ENCODE measurements around the gene A4GALT.

The A4GALT gene

GRCh38 chr22:42725606-42726355 is 5.1 kb upstream of the A4GALT start:
- H4K20me1 ChIP-seq (ENCODE audit: insufficient read depth, low read length, poor library complexity, severe bottlenecking), result no peaks in the 10 kb centered on the region
- no peaks in the 10 kb centered on the region for H3K79me2 ChIP-seq (ENCODE audit: insufficient read depth, low read length)
- no peak overlapping the region for H3K4me2 ChIP-seq (ENCODE audit: low read depth, low read length, poor library complexity, severe bottlenecking)
- H2AFZ ChIP-seq (ENCODE audit: low read length), result no peak overlapping the region
- TF ChIP-seq CTCF (conservative IDR thresholded peaks at IDR 0.05; ENCODE audit: low read length), result no peak
- H3K9me2 ChIP-seq (replicated peaks; ENCODE audit: low read depth, low read length), result no peaks in the 10 kb centered on the region
- H3K4me1 ChIP-seq (ENCODE audit: insufficient read depth, low read length, poor library complexity, severe bottlenecking), result no peaks in the 10 kb centered on the region
- no peaks in the 10 kb centered on the region for H3F3A ChIP-seq (ENCODE audit: low read depth)
- H3K27me3 ChIP-seq (ENCODE audit: insufficient read depth, low read length, poor library complexity, severe bottlenecking), result no peaks in the 10 kb centered on the region
- no peak overlapping the region for H3K9ac ChIP-seq (ENCODE audit: low read depth, low read length, poor library complexity, severe bottlenecking)
- H3K9me3 ChIP-seq (ENCODE audit: insufficient read depth, low read depth, low read length), result no peaks in the 10 kb centered on the region
- no peaks in the 10 kb centered on the region for H3K36me3 ChIP-seq (ENCODE audit: insufficient read depth, low read length)
- H3K4me3 ChIP-seq (ENCODE audit: low read length, poor library complexity, severe bottlenecking), result no peak overlapping the region

- TF ChIP-seq CTCF (conservative IDR thresholded peaks at IDR 0.05; ENCODE audit: low read length), result no peak
- TF ChIP-seq EZH2phosphoT487 (IDR thresholded peaks at IDR 0.05; ENCODE audit: borderline replicate concordance), result no peak
- Histone ChIP-seq H3F3A (ENCODE audit: low read depth) (no peaks in the 10 kb centered on the region), H3K36me3 (ENCODE audit: insufficient read depth, low read length) (no peaks in the 10 kb centered on the region), H3K27me3 (ENCODE audit: insufficient read depth, low read length, poor library complexity, severe bottlenecking) (no peaks in the 10 kb centered on the region), H3K9ac (ENCODE audit: low read depth, low read length, poor library complexity, severe bottlenecking) (no peak overlapping the region), H2AFZ (ENCODE audit: low read length) (no peak overlapping the region), H3K79me2 (ENCODE audit: insufficient read depth, low read length) (no peaks in the 10 kb centered on the region), H3K9me3 (ENCODE audit: insufficient read depth, low read depth, low read length) (no peaks in the 10 kb centered on the region), H4K20me1 (ENCODE audit: insufficient read depth, low read length, poor library complexity, severe bottlenecking) (no peaks in the 10 kb centered on the region), H3K4me2 (ENCODE audit: low read depth, low read length, poor library complexity, severe bottlenecking) (no peak overlapping the region), H3K4me1 (ENCODE audit: insufficient read depth, low read length, poor library complexity, severe bottlenecking) (no peaks in the 10 kb centered on the region), H3K4me3 (ENCODE audit: low read length, poor library complexity, severe bottlenecking) (no peak overlapping the region), H3K9me2 (replicated peaks; ENCODE audit: low read depth, low read length) (no peaks in the 10 kb centered on the region)
Observed at GRCh38 chr22:42724062-42724461, 3.4 kb upstream of the A4GALT start.

GRCh38 chr22:42721045-42721434 is 370 bp upstream of the A4GALT start:
- H3K9me2 ChIP-seq (replicated peaks; ENCODE audit: low read depth, low read length), result no peaks in the 10 kb centered on the region
- H3K4me3 ChIP-seq (ENCODE audit: low read length, poor library complexity, severe bottlenecking), result no peak overlapping the region
- no peaks in the 10 kb centered on the region for H3K79me2 ChIP-seq (ENCODE audit: insufficient read depth, low read length)
- TF ChIP-seq EZH2phosphoT487 (IDR thresholded peaks at IDR 0.05; ENCODE audit: borderline replicate concordance) (no peak), CTCF (conservative IDR thresholded peaks at IDR 0.05; ENCODE audit: low read length) (no peak)
- H4K20me1 ChIP-seq (ENCODE audit: insufficient read depth, low read length, poor library complexity, severe bottlenecking), result no peaks in the 10 kb centered on the region
- H3K9me3 ChIP-seq (ENCODE audit: insufficient read depth, low read depth, low read length), result no peaks in the 10 kb centered on the region
- H3F3A ChIP-seq (ENCODE audit: low read depth), result no peaks in the 10 kb centered on the region
- no peak overlapping the region for H2AFZ ChIP-seq (ENCODE audit: low read length)
- no peaks in the 10 kb centered on the region for H3K27me3 ChIP-seq (ENCODE audit: insufficient read depth, low read length, poor library complexity, severe bottlenecking)
- H3K9ac ChIP-seq (ENCODE audit: low read depth, low read length, poor library complexity, severe bottlenecking), result no peak overlapping the region
- H3K4me1 ChIP-seq (ENCODE audit: insufficient read depth, low read length, poor library complexity, severe bottlenecking), result peaks cover 10% of the 10 kb centered on the region
- H3K4me2 ChIP-seq (ENCODE audit: low read depth, low read length, poor library complexity, severe bottlenecking), result no peak overlapping the region
- H3K36me3 ChIP-seq (ENCODE audit: insufficient read depth, low read length), result no peaks in the 10 kb centered on the region

Data from Loucy (cell line).